ENCODE measurements around the gene SLC32A1. TPM values are rescaled to one million over a fixed set of nuclear protein-coding genes. Genes with fewer than 3 reads are reported as not detected.

SLC32A1 gene
- total RNA-seq, 1 experiment from 2014 or later: not detected

- peak; percentile 89 for DNase-seq (ENCODE audit: extremely low read depth, low read depth)
Measured at GRCh38 chr20:38748097-38748860, 24.0 kb downstream of the SLC32A1 start, which contains the start of gene ACTR5. ACTR5 (plus strand) TSS chr20:38748460; CDS start chr20:38748479, 19 bp downstream.

DNA sequence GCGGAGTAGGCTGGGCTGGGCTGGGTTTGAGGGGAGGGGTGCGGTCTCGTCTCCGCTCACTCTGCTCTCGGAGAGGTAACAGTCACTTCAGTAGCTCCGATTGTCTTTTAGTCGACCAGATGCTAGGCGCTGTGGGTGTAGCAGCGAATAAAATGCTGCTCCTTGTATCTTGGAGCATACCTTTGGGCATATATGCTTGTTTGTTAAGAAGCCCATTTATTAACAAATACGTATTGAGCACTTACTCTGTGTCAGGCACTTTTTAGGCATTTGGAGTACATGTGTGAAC lies 24.5 kb downstream of the SLC32A1 start:
- no peak for DNase-seq (ENCODE audit: extremely low read depth, low read depth)

DNA sequence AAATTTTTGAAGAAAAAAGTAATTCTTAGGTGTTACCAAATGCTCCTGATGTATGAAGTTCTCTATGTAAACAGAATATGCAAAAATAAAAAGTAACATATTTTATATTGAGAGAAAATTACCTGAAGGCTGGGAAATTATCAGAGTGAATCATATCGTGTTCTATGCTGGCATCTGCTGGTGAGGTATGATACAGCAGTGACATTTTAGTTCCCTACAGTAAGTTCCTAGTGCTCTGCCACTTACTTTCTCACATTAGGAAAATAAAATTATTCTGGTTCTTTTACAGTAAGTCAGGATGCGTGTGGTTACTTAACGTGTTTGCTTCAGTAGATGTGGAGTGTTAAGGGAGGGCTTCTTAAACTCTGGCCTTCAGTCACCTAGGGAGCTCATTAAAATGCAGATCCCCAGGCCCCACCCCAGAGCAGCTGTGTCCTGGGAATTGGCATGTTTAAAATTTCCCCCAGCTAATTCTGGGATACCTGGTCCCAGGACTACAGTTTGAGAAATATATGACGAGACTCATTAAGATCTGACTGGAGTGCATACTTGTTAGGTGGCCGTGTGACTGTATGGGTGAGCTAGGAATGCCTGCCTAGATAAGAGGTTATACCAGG lies 27.2 kb downstream of the SLC32A1 start:
- DNase-seq (ENCODE audit: extremely low read depth, low read depth): peak; percentile 41

DNA sequence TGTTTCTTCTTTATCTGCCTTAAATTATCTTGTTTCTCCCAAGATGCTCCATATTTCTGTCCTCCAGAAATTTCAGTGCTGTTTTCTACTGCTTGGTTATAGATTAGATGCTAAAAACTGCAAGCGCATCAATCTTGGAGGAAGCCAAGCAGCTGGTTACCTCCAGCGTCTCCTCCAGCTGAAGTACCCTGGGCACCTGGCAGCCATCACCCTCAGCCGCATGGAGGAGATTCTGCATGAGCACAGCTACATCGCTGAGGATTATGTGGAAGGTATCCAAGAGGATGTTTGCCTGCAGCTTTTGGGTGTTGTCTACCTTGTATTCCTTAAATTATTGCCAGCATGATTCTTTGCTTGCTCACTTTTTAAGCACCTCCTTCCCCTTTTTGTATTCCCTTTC lies 27.7 kb downstream of the SLC32A1 start:
- DNase-seq (ENCODE audit: extremely low read depth, low read depth): no peak

DNA sequence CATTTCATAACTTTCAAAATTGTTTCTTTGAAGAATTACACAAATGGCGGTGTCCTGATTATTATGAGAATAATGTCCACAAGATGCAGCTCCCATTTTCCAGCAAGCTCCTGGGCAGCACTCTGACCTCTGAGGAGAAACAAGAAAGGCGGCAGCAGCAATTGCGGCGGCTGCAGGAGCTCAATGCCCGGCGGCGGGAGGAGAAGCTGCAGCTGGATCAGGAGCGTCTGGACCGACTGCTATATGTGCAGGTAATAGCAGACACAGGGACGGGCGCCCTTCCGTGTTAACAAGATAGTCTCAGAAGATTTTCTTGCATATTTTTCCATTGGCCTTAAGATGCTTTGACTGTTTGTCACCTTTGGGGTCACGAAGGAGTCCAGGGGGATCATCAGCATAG lies 30.6 kb downstream of the SLC32A1 start:
- no peak for DNase-seq (ENCODE audit: extremely low read depth, low read depth)

GRCh38 chr20:38755324-38755910 lies 31.1 kb downstream of the SLC32A1 start:
- DNase-seq (ENCODE audit: extremely low read depth, low read depth): no peak

DNA sequence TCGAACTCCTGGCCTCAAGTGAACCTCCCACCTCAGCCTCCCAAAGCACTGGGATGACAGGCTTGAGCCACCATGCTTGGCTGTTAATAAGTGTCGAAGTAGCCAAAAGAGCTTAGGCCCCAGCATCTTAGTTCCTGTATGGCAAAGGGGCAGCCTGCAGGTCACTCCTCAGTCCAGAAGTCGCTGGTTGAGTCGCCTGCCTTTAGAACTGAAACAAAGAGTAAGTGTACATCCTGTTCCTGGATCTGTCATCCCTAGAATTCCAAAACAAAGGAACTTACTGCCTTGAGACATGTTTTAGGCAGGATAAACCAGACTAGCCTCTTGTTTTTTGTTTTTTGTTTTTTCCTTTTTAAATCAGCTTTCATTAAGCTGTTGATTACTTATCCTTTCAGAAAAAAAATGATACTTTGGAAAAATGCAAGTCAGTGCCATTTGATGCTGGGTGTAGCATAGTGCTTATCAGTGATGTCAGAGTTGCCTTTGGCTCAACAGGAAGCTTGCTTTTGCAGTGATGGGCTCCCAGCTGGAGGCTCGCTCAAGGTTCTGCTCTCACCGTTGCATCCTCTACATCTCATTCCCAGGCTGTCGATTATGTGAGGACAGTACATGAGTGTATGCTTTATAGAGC lies 33.0 kb downstream of the SLC32A1 start:
- DNase-seq (ENCODE audit: extremely low read depth, low read depth): no peak

DNA sequence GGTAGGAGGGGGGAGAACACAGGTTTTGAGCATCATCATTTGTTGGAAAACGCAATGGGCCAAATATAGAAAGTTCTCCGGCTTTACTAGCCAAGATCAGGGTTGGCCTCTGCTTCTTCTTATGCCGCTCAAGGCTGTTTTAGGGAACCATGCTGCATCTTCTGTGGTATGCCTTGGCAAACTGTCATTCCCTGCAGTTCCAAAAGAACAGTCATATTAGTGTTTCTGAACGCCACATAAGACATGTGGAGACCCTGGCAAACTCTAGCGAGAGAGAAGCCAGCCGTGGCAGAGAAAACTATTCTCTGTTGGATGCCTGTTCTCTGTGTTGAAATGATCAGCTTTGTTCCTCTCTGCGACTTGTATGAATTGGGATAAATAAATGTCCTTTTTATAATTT lies 34.8 kb downstream of the SLC32A1 start:
- DNase-seq (ENCODE audit: extremely low read depth, low read depth): no peak

- DNase-seq (ENCODE audit: extremely low read depth, low read depth): no peak
Measured at GRCh38 chr20:38760978-38761377, 36.7 kb downstream of the SLC32A1 start.

- DNase-seq (ENCODE audit: extremely low read depth, low read depth): no peak
Measured at GRCh38 chr20:38762174-38762573, 37.9 kb downstream of the SLC32A1 start.

DNA sequence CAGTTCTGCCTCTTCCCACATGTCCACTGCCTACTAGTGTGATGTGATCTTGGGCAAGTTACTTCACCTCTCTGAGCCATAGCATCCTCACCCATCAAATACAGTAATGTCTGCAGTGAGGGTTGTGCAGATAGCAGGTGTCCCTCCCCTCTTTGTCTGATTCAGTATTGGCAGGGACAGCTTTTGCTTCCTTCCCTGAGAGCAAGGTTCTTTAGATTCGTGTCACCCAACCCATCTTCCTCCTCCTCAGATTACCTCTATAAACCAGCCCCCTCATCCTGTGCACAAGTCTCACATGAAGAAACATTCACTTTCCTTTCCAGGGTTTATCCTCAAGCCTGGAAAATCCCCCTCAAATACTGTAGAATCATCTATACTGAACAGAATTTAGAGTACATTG lies 39.3 kb downstream of the SLC32A1 start:
- DNase-seq (ENCODE audit: extremely low read depth, low read depth): no peak

- peak; percentile 51 for DNase-seq (ENCODE audit: extremely low read depth, low read depth)
Measured at GRCh38 chr20:38764567-38765318, 40.5 kb downstream of the SLC32A1 start.

GRCh38 chr20:38766071-38766470 lies 41.8 kb downstream of the SLC32A1 start:
- no peak for DNase-seq (ENCODE audit: extremely low read depth, low read depth)

DNA sequence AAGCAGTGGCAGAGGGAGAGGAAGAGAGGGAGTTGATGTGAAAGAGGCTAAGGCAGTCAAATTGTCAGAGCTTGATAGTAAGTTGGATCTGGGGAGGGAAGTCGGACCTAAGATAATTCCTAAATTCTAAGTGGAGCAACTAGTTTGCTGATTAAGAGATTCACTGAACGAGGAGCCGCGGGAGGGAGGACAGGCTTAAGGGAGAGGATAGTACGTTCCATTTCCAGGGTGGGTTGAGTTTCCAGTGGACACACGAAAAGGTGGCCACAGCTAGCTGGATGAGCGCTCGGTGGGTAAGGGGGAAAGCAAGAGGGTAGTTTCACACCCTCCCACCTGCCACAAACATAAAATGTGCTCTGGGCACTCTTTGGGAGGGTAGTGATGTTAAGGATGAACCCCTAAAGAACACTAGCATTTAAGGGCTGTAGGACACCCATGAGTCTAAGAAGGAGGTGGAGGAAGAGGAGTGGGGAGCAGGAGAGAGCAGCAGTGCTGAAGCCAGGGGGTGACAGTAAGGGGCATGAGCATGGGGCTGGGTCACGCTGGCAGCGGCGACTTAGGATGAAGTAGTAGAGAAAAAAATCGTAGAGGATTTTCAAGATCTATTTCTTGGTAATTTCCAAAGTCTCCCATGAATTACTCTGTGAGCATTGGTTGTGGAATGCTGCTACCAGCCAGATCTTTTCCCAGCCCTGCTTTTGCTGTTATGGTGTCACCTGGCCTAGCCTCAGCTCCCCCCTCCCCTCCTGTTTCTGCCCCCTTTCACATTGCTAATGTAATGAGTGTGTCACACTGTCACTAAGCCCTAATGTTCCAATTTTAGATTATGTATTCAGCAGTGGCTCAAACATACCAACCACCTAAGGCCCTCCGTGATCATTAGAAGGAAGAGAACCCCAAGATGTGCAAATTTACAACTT lies 45.4 kb downstream of the SLC32A1 start:
- DNase-seq (ENCODE audit: extremely low read depth, low read depth): no peak

GRCh38 chr20:38770546-38770945 lies 46.3 kb downstream of the SLC32A1 start:
- DNase-seq (ENCODE audit: extremely low read depth, low read depth): no peak

GRCh38 chr20:38770970-38771369 lies 46.7 kb downstream of the SLC32A1 start:
- DNase-seq (ENCODE audit: extremely low read depth, low read depth): no peak

- no peak for DNase-seq (ENCODE audit: extremely low read depth, low read depth)
Measured at GRCh38 chr20:38771621-38772020, 47.3 kb downstream of the SLC32A1 start.

GRCh38 chr20:38774167-38774566 lies 49.9 kb downstream of the SLC32A1 start:
- no peak for DNase-seq (ENCODE audit: extremely low read depth, low read depth)

DNA sequence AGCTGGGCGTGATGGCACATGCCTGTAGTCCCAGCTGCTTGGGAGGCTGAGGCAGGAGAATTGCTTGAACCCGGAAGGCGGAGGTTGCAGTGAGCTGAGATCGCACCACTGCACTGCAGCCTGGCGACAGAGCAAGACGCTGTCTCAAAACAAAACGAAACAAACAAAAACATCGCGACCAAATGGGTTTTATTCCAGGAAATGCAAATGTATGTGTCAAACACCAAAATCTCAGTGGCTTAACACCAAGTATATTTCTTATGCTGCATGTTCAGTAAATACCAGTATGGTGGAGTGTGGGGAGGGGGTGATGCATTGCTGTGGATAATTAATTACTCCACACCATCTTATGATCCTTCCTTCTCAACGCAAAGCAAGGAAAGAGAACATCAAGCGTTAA lies 52.1 kb downstream of the SLC32A1 start:
- no peak for DNase-seq (ENCODE audit: extremely low read depth, low read depth)

Data from NCI-H460 (cell line).